CD4-positive, alpha-beta T cell treated with Interleukin-12 subunit alpha and Interleukin-12 subunit beta, for 1 hour (primary cell): ENCODE measurements around the gene MLST8.
"Not testable (repeated sequence)": the region's sequence is repeated elsewhere in the genome, so short reads cannot be mapped to it uniquely, and the experiment has no call there.

Experiments
- DNase-seq: peaks from one replicate; pipeline ENCODE4 v3.0.0-alpha.2; 2020

Gene MLST8

DNA sequence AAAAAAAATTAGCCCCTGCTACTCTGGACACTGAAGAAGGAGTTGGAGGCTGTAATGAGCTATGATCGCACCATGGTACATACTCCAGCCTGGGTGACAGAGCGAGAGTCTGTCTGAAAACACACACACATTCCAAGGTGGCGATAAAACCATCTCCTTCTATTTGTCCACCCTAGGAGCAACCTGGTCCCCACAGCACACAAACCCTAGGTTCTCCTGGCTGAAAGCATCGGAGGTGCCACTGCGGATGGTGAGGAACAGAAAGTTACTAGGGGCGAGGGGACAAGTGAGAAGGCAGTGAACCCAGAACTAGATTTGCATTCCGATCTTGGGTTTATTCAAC is 47.5 kb downstream of the MLST8 start:
- no peak for DNase-seq

DNA sequence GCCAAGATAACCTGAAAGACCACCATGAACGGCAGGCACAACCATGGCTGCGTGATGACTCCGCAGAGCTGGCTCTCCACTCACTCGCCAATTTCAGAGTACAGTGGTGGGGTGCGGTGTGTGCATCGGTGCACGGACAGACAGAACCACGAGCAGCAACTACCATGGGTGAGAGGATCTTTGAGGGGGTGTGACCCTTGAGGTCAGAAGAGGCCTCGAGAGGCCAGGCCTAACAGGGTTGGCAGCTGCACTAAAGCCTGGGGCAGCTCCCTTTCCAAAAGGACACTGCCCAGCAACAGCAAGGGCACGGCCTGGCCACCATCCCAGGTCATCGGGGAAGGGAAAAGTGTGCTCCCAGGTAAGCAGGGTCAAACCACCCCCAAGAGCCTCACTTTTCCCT is 48.0 kb downstream of the MLST8 start:
- no peak for DNase-seq

DNA sequence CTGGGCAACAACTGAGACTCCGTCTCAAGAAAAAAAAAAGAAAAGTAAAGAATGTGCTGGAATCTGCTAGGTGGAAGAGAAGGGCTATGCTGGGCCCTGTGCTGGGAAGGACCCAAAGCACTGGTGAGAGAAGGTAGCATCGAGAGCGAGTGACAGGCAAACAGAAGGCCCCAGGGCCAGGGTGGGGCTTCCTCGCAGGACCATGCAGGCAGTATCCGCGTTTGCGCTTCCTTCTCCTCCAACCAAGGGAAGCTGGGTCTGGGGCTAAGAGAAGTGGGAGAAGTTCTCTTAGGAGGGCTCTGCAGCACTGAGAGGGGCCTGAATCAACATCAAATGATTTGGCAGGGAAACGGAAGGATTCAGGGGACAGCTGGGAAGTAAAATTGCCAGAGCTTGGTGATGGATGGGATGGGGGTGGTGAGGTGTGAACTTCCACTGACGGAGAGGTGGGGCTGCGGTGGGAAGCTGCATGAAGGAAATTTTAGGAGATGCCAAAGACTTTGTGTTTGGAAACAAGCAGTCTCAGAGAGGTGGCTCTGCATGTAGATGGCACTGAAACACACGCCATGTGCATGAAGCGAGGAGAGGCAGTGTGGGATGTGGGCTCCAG is 51.4 kb downstream of the MLST8 start:
- no peak for DNase-seq

GRCh38 chr16:2257726-2258125 is 52.5 kb downstream of the MLST8 start:
- no peak for DNase-seq

- not testable (repeated sequence) for DNase-seq
These were observed 53.3 kb downstream of the MLST8 start for GRCh38 chr16:2258530-2258929.
